GM21825 (cell line): ENCODE data around the gene WNK4.
"Not testable (repeated sequence)": the region's sequence is repeated elsewhere in the genome, so short reads cannot be mapped to it uniquely, and the experiment has no call there.

Source experiments
- ATAC-seq: cut with Tn5 transposase; IDR thresholded peaks from one replicate; pipeline ENCODE4 v1.9.1; 2021; ENCODE audit warnings: mild to moderate bottlenecking, moderate library complexity; ENCODE audit not compliant: unreplicated experiment

WNK4 gene

GRCh38 chr17:42769964-42770363, 10.4 kb upstream of the WNK4 start:
- not testable (repeated sequence) for ATAC-seq

- ATAC-seq: no peak
Observed at GRCh38 chr17:42772945-42773289, 7.5 kb upstream of the WNK4 start.

- ATAC-seq: peak; percentile 77
Observed at GRCh38 chr17:42773290-42774035, 6.9 kb upstream of the WNK4 start, which contains the start of gene VPS25. TSS of gene VPS25 (plus strand) at chr17:42773449. CDS start at chr17:42773476, 27 bp downstream.

- no peak for ATAC-seq
Observed at GRCh38 chr17:42774066-42774745, 6.2 kb upstream of the WNK4 start.

- no peak for ATAC-seq
Observed at GRCh38 chr17:42775534-42776098, 4.8 kb upstream of the WNK4 start.

GRCh38 chr17:42778570-42778969, 1.8 kb upstream of the WNK4 start:
- no peak for ATAC-seq

GRCh38 chr17:42779304-42779935, 990 bp upstream of the WNK4 start:
- no peak for ATAC-seq

- no peak for ATAC-seq
Observed at GRCh38 chr17:42780851-42781638, 635 bp downstream of the WNK4 start.

GRCh38 chr17:42781639-42782165, 1.3 kb downstream of the WNK4 start:
- no peak for ATAC-seq

- ATAC-seq: no peak
Observed at GRCh38 chr17:42782166-42783061, 2.0 kb downstream of the WNK4 start.

GRCh38 chr17:42783062-42783790, 2.8 kb downstream of the WNK4 start:
- no peak for ATAC-seq

GRCh38 chr17:42783791-42784138, 3.4 kb downstream of the WNK4 start:
- no peak for ATAC-seq

- ATAC-seq: no peak
Observed at GRCh38 chr17:42784409-42784808, 4.0 kb downstream of the WNK4 start.

GRCh38 chr17:42784811-42785592, 4.6 kb downstream of the WNK4 start:
- ATAC-seq: no peak

- ATAC-seq: no peak
Observed at GRCh38 chr17:42787266-42787665, 6.9 kb downstream of the WNK4 start.

GRCh38 chr17:42791948-42792347, 11.5 kb downstream of the WNK4 start:
- no peak for ATAC-seq

- no peak for ATAC-seq
Observed at GRCh38 chr17:42792545-42792944, 12.1 kb downstream of the WNK4 start.

- ATAC-seq: no peak
Observed at GRCh38 chr17:42795061-42795460, 14.7 kb downstream of the WNK4 start.
